ENCODE measurements around the gene SGK1.
A peak's percentile ranks its signal among the peaks of the same experiment; 100 is the strongest.
"Not testable (repeated sequence)": the region's sequence is repeated elsewhere in the genome, so short reads cannot be mapped to it uniquely, and the experiment has no call there.

Gene SGK1

DNA sequence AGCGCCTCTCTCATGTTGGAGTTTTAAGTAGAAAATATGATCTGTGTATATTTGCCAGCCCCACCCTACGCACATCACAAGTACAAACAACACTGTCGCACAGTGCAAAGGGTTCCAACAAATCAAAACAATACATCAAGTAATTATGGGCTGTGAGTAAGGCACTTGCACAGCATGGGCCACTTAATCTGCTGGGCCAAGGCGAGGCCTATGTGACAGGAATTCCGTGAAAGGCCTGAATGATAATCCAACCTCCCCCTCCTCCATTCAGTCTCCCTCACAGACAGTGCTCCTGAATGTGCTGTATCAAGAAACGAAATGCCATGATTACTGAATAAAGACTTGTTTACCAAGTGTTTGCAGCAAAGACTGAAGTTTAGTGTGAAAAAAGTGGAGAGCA is 135.4 kb downstream of the SGK1 start:
- DNase-seq: no peak

DNA sequence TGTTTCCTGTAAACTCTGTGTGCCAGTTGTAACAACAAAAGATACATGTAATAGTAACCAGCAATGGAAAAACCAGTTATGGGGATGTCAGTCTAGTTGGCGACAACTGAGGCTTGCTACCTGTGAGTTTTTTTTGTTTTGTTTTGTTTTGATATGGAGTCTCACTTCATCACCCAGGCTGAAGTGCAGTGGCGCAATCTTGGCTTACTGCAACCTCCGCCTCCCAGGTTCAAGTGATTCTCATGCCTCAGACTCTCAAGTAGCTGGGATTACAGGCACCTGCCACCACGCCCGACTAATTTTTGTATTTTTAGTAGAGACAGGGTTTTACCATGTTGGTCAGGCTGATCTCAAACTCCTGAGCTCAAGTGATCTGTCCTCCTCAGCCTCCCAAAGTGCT is 136.2 kb downstream of the SGK1 start:
- DNase-seq: not testable (repeated sequence)

- DNase-seq: not testable (repeated sequence)
These were observed 136.7 kb downstream of the SGK1 start for GRCh38 chr6:134181251-134181650.

- not testable (repeated sequence) for DNase-seq
These were observed 137.4 kb downstream of the SGK1 start for GRCh38 chr6:134180540-134180939.

GRCh38 chr6:134178161-134179044 is 139.5 kb downstream of the SGK1 start:
- peak; percentile 42 for DNase-seq

GRCh38 chr6:134177753-134178160 is 140.2 kb downstream of the SGK1 start:
- no peak for DNase-seq

- DNase-seq: no peak
These were observed 140.7 kb downstream of the SGK1 start for GRCh38 chr6:134177236-134177635.

GRCh38 chr6:134176264-134176975 is 141.5 kb downstream of the SGK1 start:
- DNase-seq: no peak

DNA sequence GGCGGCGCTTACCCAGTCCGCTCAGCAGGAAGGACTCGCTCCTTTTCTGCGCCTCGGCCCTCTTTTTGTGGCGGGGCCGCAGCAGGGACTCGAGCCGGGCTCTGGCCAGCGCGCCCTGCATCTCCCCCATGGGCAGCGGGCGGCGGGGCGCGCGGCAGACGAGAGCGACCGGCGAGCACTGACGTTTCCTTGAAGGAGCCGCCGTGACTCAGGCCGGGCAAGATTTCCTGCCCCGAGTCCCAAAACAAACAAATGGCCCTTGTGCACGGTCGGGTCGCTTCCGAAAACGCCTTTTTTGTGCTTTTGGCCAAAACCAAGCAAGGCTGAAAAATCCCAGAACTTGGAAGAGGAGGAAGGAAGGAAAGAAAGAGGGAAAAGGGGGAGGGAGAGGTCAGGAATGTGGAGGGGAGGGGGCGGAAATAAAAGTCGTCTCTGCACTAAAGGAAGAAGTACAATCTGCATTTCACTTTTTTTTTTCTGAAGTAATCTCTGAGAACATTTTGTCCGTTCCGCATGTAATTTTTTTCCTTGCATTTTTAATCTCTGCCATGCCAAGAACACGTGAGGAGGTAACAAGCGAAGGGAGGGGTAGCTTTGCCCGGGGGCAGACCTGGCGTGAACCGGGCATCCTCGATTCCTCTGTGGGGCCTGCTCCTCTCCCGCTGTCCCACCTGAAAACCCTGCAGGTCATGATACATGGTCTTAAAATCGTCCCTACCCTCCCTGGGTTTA is 142.2 kb downstream of the SGK1 start:
- peak; percentile 43 for DNase-seq

- peak; percentile 79 for DNase-seq
These were observed 143.0 kb downstream of the SGK1 start for GRCh38 chr6:134174672-134175531.

- DNase-seq: peak; percentile 61
These were observed 143.8 kb downstream of the SGK1 start for GRCh38 chr6:134173936-134174671.

DNA sequence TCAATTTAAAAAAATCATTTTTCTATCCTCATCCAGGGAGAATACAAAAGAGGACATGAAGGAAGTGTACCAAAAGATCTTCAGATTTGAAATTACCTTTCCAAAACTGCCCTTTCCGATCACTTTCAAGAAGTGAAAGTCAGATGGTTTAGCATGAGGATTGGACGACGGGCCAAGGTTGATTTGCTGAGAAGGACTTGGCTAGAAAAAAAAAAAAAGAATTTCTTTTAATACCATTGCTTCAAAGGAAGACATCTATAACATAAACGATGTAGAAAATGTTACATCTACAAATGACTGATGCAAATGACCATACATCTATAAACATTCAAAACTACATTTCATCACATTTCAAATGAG is 144.6 kb downstream of the SGK1 start:
- DNase-seq: no peak

GRCh38 chr6:134172706-134173365 is 145.1 kb downstream of the SGK1 start:
- DNase-seq: no peak

- DNase-seq: no peak
These were observed 145.7 kb downstream of the SGK1 start for GRCh38 chr6:134172020-134172705.

- DNase-seq: no peak
These were observed 146.4 kb downstream of the SGK1 start for GRCh38 chr6:134171517-134171916.

GRCh38 chr6:134170844-134171243 is 147.1 kb downstream of the SGK1 start:
- DNase-seq: no peak

DNA sequence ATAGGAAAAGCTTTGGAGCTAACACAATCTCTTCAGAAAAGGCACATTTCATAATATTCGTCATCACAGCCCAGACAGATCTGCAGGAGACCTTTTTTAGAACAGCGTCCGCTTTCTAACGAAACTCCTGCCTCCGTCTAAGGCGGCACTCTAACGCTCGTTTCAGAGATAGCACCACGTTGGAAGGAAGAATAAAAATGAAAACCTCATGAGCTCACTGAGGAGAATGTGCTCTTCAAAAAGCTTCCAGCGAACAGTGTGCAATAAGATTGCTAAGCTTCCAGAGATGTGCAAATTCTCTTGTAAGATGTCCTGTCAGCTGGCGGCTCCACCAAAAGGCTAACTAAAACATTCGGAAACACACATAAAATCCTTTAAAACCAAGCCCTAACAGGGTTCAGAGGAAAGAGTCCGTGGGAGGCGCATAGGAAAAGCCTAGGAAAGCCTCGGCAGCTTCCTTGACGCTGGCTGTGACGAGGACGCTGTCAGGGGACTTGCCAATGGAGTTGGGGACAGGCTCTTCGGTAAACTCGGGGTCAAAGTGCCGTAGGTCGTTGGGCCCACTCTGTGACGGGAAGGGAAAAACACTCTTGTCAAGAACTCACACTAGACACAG is 147.9 kb downstream of the SGK1 start:
- no peak for DNase-seq

DNA sequence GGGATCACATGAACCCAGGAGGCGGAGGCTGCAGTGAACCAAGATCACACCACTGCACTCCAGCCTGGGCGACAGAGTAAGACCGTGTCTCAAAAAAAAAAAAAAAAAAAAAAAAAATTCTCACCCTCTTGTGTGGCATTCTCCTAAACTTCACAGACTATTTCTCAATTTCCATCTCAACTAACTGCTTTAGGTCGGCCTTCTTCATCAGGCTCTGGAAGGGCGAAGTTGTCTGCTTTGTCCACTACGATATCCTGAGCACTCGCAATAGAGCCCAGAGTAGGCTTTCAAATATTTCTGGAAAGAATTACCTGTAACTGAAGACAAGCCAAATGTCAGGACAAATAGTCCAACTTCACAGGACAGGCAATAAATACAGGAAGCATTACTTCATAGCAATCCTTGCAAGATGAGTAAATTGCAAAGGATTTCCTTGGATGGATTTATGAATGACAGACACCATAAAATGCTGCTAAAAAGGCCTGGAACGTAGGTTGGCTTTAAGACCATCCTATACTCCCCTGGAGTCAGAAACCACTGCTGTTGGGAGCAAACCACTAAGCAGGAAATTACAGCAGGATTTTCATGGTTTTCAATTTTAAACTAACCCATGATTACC is 149.2 kb downstream of the SGK1 start:
- no peak for DNase-seq

DNA sequence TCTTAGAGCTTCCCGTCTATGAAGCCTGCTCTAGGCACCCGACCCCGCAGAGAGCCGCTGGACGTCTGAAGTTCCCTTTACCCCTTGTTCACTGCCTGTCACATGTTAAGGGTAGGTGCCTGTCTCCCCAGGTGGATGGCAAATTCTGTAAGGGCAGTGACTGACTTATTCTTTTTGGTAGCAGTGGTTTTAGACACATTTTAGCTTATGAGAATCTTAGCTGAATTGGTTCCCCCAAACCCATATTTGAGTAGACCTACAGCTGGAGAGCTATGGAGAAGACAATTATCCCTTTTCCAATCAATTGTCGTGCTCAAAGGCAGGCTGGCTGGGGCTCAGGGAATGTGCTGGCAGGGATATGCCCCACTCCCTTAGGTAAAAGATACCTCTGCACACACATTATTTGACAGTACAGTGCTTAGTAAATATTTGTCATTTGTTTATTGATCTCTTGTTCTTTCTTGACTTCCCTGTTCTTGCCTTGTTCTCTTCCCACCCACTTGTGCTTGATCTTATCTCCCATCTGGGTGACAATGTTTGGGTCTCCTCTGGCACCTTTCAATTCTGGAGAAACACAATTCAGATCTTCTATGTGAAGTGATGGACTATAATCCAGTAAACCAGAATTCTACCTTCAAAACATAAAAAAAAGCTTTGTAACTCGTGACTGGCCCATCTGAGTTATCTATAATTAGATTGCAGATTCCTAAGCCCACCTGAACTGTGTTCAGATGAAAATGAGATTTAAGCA is 151.2 kb downstream of the SGK1 start:
- DNase-seq: no peak

Data from GOT3 (cell line).